HEK293 (cell line): ENCODE results near the gene CEMP1.
"Not testable (repeated sequence)": the region's sequence is repeated elsewhere in the genome, so short reads cannot be mapped to it uniquely, and the experiment has no call there.

Source experiments
- EGR2 ChIP-seq: fragments of 450-650 bp; formaldehyde crosslinking; IDR thresholded peaks from 2 replicates; pipeline ENCODE4 v1.5.1; 2016; ENCODE audit warnings: low read depth, missing biosample characterization, missing genetic modification characterization
- FEZF1 ChIP-seq: fragments of 450-650 bp; formaldehyde crosslinking; IDR thresholded peaks from 2 replicates; pipeline ENCODE4 v1.5.1; 2016; ENCODE audit warnings: missing biosample characterization, missing genetic modification characterization
- GLIS1 ChIP-seq: fragments of 450-650 bp; formaldehyde crosslinking; IDR thresholded peaks from 2 replicates; pipeline ENCODE4 v1.5.1; 2016; ENCODE audit warnings: missing biosample characterization, missing genetic modification characterization
- ZNF350 ChIP-seq: fragments of 450-650 bp; formaldehyde crosslinking; IDR thresholded peaks from 2 replicates; pipeline ENCODE4 v1.5.0; 2017; ENCODE audit warnings: missing biosample characterization, mild to moderate bottlenecking, missing genetic modification characterization
- ZNF830 ChIP-seq: fragments of 450-650 bp; IDR thresholded peaks from 2 replicates; pipeline ENCODE4 v1.5.0; 2018; ENCODE audit warnings: missing biosample characterization, missing genetic modification characterization, low read depth, mild to moderate bottlenecking, moderate library complexity
- TF ChIP-seq, protein P1 (sequence below): fragments of 450-650 bp; formaldehyde crosslinking; IDR thresholded peaks from 2 replicates; pipeline ENCODE4 v1.5.1; 2016; ENCODE audit warnings: missing biosample characterization, missing genetic modification characterization
- TF ChIP-seq, protein P2 (sequence below): fragments of 450-650 bp; formaldehyde crosslinking; IDR thresholded peaks from 2 replicates; pipeline ENCODE4 v1.5.1; 2016; ENCODE audit warnings: missing biosample characterization, missing genetic modification characterization

DNA sequence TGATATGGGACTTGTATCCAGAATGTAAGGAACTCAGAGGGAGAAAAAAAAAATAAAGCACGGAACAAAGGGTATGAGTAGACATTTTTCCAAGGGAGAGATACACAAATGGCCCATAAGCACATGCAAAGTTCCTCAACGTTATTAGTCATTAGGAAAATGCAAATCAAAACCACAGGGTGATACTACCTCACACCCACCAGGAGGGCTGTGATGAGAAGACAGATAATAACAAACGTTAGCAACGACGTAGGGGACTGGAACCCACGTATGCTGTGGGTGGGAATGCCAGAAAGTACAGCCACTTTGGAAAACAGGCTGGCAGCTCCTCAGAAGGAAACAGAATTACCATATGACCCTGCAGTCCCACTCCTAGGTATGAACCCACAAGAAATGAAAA lies 41.5 kb upstream of the CEMP1 start:
- TF ChIP-seq, protein P1, sequence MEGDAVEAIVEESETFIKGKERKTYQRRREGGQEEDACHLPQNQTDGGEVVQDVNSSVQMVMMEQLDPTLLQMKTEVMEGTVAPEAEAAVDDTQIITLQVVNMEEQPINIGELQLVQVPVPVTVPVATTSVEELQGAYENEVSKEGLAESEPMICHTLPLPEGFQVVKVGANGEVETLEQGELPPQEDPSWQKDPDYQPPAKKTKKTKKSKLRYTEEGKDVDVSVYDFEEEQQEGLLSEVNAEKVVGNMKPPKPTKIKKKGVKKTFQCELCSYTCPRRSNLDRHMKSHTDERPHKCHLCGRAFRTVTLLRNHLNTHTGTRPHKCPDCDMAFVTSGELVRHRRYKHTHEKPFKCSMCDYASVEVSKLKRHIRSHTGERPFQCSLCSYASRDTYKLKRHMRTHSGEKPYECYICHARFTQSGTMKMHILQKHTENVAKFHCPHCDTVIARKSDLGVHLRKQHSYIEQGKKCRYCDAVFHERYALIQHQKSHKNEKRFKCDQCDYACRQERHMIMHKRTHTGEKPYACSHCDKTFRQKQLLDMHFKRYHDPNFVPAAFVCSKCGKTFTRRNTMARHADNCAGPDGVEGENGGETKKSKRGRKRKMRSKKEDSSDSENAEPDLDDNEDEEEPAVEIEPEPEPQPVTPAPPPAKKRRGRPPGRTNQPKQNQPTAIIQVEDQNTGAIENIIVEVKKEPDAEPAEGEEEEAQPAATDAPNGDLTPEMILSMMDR (tag by site-specific recombination): not testable (repeated sequence)
- not testable (repeated sequence) for TF ChIP-seq GLIS1 (tag by site-specific recombination); FEZF1 (tag by site-specific recombination); EGR2 (tag by site-specific recombination); ZNF830 (tag by site-specific recombination); ZNF350
- TF ChIP-seq, protein P2, sequence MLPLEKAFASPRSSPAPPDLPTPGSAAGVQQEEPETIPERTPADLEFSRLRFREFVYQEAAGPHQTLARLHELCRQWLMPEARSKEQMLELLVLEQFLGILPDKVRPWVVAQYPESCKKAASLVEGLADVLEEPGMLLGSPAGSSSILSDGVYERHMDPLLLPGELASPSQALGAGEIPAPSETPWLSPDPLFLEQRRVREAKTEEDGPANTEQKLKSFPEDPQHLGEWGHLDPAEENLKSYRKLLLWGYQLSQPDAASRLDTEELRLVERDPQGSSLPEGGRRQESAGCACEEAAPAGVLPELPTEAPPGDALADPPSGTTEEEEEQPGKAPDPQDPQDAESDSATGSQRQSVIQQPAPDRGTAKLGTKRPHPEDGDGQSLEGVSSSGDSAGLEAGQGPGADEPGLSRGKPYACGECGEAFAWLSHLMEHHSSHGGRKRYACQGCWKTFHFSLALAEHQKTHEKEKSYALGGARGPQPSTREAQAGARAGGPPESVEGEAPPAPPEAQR (tag by site-specific recombination): not testable (repeated sequence)
